Ecto neural progenitor cell (in vitro differentiated cells): Measurements from ENCODE around the gene KLRD1.
"Not testable (repeated sequence)": the region's sequence is repeated elsewhere in the genome, so short reads cannot be mapped to it uniquely, and the experiment has no call there.

Experiments used
- DNase-seq: peaks from one replicate; pipeline ENCODE4 v3.0.0-alpha.2; 2018; ENCODE audit warnings: low spot score

KLRD1 gene

DNA sequence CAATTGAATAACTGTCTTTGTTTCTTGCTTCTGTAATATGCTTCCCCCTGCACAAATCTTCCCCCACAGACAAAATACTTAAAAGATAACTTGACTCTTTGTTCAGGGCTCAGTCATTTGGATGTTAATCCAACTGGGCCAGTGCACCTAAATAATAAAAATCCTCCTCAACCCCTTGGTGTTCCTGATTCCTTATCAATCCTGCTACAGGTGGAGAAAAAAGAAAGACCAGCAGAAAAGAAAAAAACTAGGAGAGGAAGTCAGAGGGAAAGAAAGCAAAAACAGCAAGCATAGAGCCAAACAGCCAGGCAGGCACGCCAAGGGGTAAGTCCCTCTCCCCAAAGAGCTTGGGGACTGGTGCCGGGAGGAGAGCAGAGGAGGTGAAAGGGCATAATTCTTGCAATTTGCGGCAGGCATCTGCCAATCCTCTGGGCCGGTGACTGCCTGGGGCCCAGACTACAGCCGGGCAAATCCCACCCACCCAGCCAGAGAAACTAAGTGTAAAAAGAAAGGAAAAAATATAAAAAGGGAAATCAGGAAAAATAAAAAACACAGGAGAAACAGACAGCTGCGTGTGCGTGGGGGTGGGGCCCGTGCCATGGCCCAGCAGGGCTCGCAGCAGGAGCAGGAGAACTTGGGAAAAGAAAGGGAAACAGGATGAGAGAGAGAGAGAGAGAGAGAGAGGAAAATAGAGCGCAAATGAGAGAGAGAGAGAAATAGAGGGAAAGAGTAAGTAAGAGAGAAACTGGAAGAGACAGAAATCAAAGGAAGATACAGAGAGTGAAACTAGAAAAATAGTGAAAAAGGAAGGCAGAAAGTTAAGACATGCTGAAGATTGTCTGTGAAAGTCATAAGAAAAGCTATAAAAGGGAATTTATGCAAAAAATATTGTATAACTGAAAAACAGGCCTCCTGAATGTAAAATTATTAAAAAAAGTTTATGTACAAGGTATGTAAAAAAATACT is 60.8 kb downstream of the KLRD1 start:
- DNase-seq: no peak

DNA sequence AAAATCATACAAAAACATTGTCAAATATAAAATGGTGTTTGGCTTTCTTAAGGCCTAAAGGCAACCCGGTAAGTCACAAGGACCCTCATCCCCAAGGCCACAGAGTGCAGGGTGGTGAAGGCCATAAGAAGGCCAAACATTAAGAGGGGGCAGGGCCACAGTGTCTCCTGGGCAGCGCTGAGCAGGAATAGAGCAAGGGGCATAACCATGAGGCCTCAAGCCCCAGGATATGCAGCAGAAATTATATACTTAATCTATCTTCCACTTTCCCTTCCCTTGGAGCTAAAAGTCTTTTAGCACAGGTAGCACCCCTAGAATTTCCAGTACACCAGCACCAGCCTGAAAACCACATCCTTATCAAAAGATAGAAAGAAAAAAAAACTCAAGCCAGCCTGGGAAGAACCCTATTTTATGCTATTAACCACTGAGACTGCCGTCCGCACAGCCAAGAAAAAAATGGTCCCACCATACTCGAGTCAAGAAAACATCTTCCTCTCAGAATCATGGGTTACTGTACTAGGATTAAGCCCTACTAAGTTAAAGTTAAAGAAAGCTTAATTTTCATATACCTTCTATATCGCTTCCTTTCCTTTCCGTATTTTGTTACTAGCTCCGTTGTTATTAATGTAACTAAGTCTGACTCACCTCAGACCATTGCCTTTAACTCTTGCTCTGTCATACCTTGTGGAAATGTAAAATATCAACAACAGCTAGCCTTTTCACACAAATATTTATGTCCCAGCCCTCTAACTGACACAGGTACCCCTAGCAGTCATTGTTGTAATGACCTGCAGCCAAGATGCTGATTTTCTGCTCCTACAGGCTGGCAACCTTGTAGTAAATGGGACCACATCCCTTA is 62.1 kb downstream of the KLRD1 start:
- DNase-seq: no peak

GRCh38 chr12:10371893-10372535 is 64.3 kb downstream of the KLRD1 start:
- not testable (repeated sequence) for DNase-seq

DNA sequence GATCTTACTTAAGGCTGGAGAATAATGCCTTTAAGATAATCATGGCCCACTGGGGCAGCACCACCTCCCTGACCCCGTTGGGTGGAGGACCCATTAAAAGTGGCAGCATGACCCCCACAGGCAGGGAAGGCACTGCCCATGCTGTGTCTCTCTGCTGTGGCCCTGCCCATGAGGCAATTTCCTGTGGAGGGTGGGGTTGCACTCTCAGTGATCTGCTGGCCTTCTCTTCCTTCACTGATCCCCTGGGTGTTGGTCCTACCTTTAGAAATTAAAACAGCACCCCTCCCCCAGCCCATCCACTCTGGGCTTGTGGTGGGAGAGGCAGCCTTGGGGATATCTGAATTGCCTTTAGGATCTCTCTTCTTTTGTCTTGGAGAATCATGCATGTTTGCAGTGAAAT is 64.9 kb downstream of the KLRD1 start:
- DNase-seq: no peak

GRCh38 chr12:10374624-10375018 is 67.0 kb downstream of the KLRD1 start:
- no peak for DNase-seq

GRCh38 chr12:10378737-10379136 is 71.1 kb downstream of the KLRD1 start:
- DNase-seq: not testable (repeated sequence)
